Adrenal gland (tissue), 5 donors: ENCODE measurements around the gene SGO2.

Source experiments
- CTCF ChIP-seq, 6 experiments: fragments of 450-650 bp in 4 of 6; fragments of 200-600 bp in 2 of 6; sonication (generic) in 1 of 6; IDR thresholded peaks; 1 replicate in 5 of 6; 2 replicates in 1 of 6; pipeline versions ENCODE4 v1.5.1 to v1.8.0; 2016 to 2021; ENCODE audit warnings: antibody characterized with exemption in 6 of 6, mild to moderate bottlenecking in 2 of 6, moderate library complexity in 1 of 6
- POLR2A ChIP-seq, 2 donors: fragments of 450-650 bp; IDR thresholded peaks; one replicate each; pipeline ENCODE4 v1.6.1; 2017; ENCODE audit warnings: antibody characterized with exemption in 2 of 2, mild to moderate bottlenecking in 2 of 2, moderate library complexity in 1 of 2
- donor health status: DM: no; HTN: no; CAD: no.

- TF ChIP-seq CTCF (IDR thresholded peaks at IDR 0.05) (no peak), POLR2A (IDR thresholded peaks at IDR 0.05) (no peak)
Observed at GRCh38 chr2:200593905-200594304, 67.9 kb downstream of the SGO2 start.
